ENCODE data around the gene GGN.

DNA sequence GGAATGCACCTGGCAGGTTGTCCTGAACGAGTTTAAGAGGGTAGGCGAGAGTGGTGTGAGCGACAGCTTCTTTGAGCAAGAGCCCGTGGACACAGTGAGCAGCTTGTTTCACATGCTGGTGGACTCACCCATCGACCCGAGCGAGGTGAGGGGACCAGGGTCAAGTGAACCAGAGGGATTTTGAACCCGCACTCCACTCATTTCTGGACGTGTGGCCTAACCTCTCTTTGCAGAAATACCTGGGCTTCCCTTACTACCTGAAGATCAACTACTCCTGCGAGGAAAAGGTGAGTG, 50.5 kb downstream of the GGN start:
- no peak for TF ChIP-seq POLR3G (IDR thresholded peaks at IDR 0.05; ENCODE audit: extremely low read depth, insufficient read length, insufficient replicate concordance)
- no peak; the same call in 1 of the 2 replicates for TF ChIP-seq USF1 (CRISPR knock-in tag; IDR thresholded peaks at IDR 0.05)

Measured in K562 (cell line).